Fibroblast of the conjunctiva (primary cell): ENCODE data around the gene CLNK.
A peak's percentile ranks its signal among the peaks of the same experiment; 100 is the strongest.

Experiments
- DNase-seq: peaks from one replicate; pipeline ENCODE4 v3.0.0-alpha.2; 2010; ENCODE audit warnings: low read depth

CLNK gene

GRCh38 chr4:10521424-10521823 lies 163.1 kb downstream of the CLNK start:
- DNase-seq, result no peak

- no peak for DNase-seq
Observed at GRCh38 chr4:10509733-10510132, 174.8 kb downstream of the CLNK start.

GRCh38 chr4:10506077-10506476 lies 178.5 kb downstream of the CLNK start:
- DNase-seq, result no peak

GRCh38 chr4:10504570-10505179 lies 179.9 kb downstream of the CLNK start:
- no peak for DNase-seq

GRCh38 chr4:10502717-10503116 lies 181.9 kb downstream of the CLNK start:
- no peak for DNase-seq

GRCh38 chr4:10500776-10501175 lies 183.8 kb downstream of the CLNK start:
- no peak for DNase-seq

- no peak for DNase-seq
Observed at GRCh38 chr4:10496200-10496599, 188.4 kb downstream of the CLNK start.

- DNase-seq, result no peak
Observed at GRCh38 chr4:10495651-10496050, 188.9 kb downstream of the CLNK start.

- no peak for DNase-seq
Observed at GRCh38 chr4:10492464-10492863, 192.1 kb downstream of the CLNK start.

GRCh38 chr4:10491401-10491800 lies 193.2 kb downstream of the CLNK start:
- no peak for DNase-seq

- no peak for DNase-seq
Observed at GRCh38 chr4:10490996-10491395, 193.6 kb downstream of the CLNK start.

GRCh38 chr4:10482913-10483312 lies 201.7 kb downstream of the CLNK start:
- DNase-seq, result no peak

- no peak for DNase-seq
Observed at GRCh38 chr4:10480616-10481015, 204.0 kb downstream of the CLNK start.

GRCh38 chr4:10478621-10479020 lies 205.9 kb downstream of the CLNK start:
- no peak for DNase-seq

GRCh38 chr4:10470505-10470904 lies 214.1 kb downstream of the CLNK start:
- DNase-seq, result no peak

GRCh38 chr4:10466161-10466560 lies 218.4 kb downstream of the CLNK start:
- DNase-seq, result no peak

GRCh38 chr4:10462876-10463275 lies 221.7 kb downstream of the CLNK start:
- no peak for DNase-seq

- no peak for DNase-seq
Observed at GRCh38 chr4:10461850-10462400, 222.6 kb downstream of the CLNK start.

GRCh38 chr4:10461091-10461849 lies 223.3 kb downstream of the CLNK start:
- DNase-seq, result peak; percentile 17

- DNase-seq, result no peak
Observed at GRCh38 chr4:10460313-10461047, 224.1 kb downstream of the CLNK start.

- DNase-seq, result no peak
Observed at GRCh38 chr4:10459305-10459704, 225.3 kb downstream of the CLNK start.

GRCh38 chr4:10458177-10458576 lies 226.4 kb downstream of the CLNK start:
- DNase-seq, result no peak

- peak; percentile 37 for DNase-seq
Observed at GRCh38 chr4:10457255-10457801, 227.2 kb downstream of the CLNK start, which contains the start of gene ZNF518B. Gene ZNF518B (minus strand): TSS chr4:10457426. CDS start chr4:10446328, 11,098 bp downstream.
